HUDEP-2 (cell line): ENCODE results near the gene IP6K1.
"Not testable (repeated sequence)": the region's sequence is repeated elsewhere in the genome, so short reads cannot be mapped to it uniquely, and the experiment has no call there.

Source experiments
- DNase-seq, 76 experiments: peaks; one replicate each; lab custom pipeline; 2025; ENCODE audit not compliant: unreplicated experiment in 76 of 76; lab: John Stamatoyannopoulos, UW

The IP6K1 gene

GRCh38 chr3:49771340-49771938 is 14.9 kb downstream of the IP6K1 start:
- DNase-seq: no peak

- DNase-seq: no peak
Observed at GRCh38 chr3:49769926-49770325, 16.4 kb downstream of the IP6K1 start.

- DNase-seq: no peak
Observed at GRCh38 chr3:49769286-49769915, 16.9 kb downstream of the IP6K1 start.

GRCh38 chr3:49763981-49764380 is 22.4 kb downstream of the IP6K1 start:
- DNase-seq: no peak

GRCh38 chr3:49761661-49762060 is 24.7 kb downstream of the IP6K1 start:
- no peak for DNase-seq

- no peak for DNase-seq
Observed at GRCh38 chr3:49759226-49759625, 27.1 kb downstream of the IP6K1 start.

- no peak for DNase-seq
Observed at GRCh38 chr3:49757197-49757596, 29.1 kb downstream of the IP6K1 start.

- no peak for DNase-seq
Observed at GRCh38 chr3:49756036-49756435, 30.3 kb downstream of the IP6K1 start.

- no peak for DNase-seq
Observed at GRCh38 chr3:49754536-49754935, 31.8 kb downstream of the IP6K1 start.

- DNase-seq: no peak
Observed at GRCh38 chr3:49751501-49751900, 34.8 kb downstream of the IP6K1 start.

- DNase-seq: no peak
Observed at GRCh38 chr3:49750056-49750455, 36.3 kb downstream of the IP6K1 start.

- not testable (repeated sequence) for DNase-seq
Observed at GRCh38 chr3:49748874-49749273, 37.5 kb downstream of the IP6K1 start.

GRCh38 chr3:49747792-49748480 is 38.4 kb downstream of the IP6K1 start:
- no peak for DNase-seq

- DNase-seq: no peak
Observed at GRCh38 chr3:49745986-49746385, 40.4 kb downstream of the IP6K1 start.

GRCh38 chr3:49740427-49740826 is 45.9 kb downstream of the IP6K1 start:
- DNase-seq: no peak

GRCh38 chr3:49738067-49738713 is 48.2 kb downstream of the IP6K1 start:
- DNase-seq: no peak

GRCh38 chr3:49734752-49735151 is 51.6 kb downstream of the IP6K1 start:
- DNase-seq: no peak

GRCh38 chr3:49733551-49733950 is 52.8 kb downstream of the IP6K1 start:
- no peak for DNase-seq

GRCh38 chr3:49732597-49732996 is 53.7 kb downstream of the IP6K1 start:
- DNase-seq: no peak

GRCh38 chr3:49729966-49730609 is 56.3 kb downstream of the IP6K1 start:
- DNase-seq: peak in 5 of 76 experiments; percentile 1 to 24 (median 13)

GRCh38 chr3:49727924-49728361 is 58.4 kb downstream of the IP6K1 start:
- DNase-seq: no peak
